ENCODE measurements around the gene BICC1.

The BICC1 gene

DNA sequence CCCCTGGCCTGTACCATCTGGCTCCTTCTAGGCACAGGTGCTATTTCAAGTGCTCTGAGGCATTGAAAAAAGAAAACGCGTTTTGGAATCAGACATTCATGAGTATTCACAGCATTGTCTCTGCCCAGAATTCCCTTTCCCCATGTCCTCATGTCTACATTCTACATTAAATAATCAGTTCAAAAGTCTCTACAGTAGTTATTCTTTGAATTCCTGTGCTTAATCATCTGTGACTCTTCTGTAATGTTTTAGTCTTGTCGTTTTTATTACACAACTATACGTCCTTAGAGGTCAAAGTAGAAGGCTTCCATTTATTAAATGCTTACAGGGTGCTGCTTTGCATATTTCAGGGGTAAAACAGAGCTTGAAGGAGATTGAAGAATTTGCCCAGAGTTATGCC is 95.7 kb downstream of the BICC1 start:
- no peak for DNase-seq

- DNase-seq, result no peak
Measured at GRCh38 chr10:58608826-58609531, 96.3 kb downstream of the BICC1 start.

DNA sequence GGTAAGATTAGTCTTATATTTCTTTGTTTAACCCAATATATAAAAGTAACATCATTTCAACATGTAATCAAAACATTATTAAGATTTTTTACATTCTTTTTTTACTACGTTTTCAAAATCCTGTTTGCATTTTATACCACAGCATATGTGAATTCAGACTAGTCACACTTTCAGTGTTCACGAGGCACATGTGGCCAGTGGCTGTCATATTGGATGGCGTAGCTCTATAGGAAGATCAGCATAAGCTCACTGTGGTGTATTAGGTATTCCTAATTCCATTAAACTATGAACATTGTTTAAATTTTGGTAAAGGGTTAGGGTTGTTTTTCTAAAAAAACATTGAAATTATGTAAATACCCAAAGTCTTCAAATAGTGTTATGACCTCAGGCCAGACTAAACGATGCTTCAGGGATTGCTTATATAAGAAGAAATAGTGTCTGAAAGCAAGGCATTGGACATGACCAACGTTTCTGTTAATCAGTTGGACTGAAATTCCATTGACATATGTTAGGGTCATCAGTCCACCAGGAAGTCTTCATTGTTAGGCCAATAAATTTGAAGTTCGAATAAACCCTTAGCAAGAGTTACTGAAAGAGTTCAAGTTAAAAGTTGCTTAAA is 97.0 kb downstream of the BICC1 start:
- DNase-seq, result no peak

- no peak for DNase-seq
Measured at GRCh38 chr10:58615237-58615935, 102.7 kb downstream of the BICC1 start.

- DNase-seq, result no peak
Measured at GRCh38 chr10:58618158-58618676, 105.5 kb downstream of the BICC1 start.

GRCh38 chr10:58621379-58622077 is 108.9 kb downstream of the BICC1 start:
- no peak for DNase-seq

GRCh38 chr10:58622246-58622645 is 109.6 kb downstream of the BICC1 start:
- no peak for DNase-seq

GRCh38 chr10:58625070-58625469 is 112.4 kb downstream of the BICC1 start:
- no peak for DNase-seq

DNA sequence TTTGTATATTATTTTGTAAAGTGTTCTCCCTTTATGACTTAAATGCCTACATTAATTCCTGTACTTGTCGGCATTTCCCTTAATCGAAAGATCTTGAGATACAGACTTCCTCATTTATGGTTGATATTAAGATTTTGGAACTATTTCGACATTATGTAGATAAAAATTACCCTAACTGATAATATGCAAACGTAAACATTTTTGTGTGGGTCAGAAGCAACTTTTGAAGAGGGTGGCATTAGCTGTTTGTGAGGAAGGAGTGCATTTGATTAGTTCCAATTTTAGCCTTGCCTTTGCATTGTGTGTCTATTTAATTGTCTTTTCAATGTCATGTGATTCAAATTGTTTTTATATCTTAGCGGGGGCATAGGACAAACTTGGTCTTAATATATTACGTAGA is 114.7 kb downstream of the BICC1 start:
- no peak for DNase-seq

- DNase-seq, result no peak
Measured at GRCh38 chr10:58631715-58632114, 119.0 kb downstream of the BICC1 start.

DNA sequence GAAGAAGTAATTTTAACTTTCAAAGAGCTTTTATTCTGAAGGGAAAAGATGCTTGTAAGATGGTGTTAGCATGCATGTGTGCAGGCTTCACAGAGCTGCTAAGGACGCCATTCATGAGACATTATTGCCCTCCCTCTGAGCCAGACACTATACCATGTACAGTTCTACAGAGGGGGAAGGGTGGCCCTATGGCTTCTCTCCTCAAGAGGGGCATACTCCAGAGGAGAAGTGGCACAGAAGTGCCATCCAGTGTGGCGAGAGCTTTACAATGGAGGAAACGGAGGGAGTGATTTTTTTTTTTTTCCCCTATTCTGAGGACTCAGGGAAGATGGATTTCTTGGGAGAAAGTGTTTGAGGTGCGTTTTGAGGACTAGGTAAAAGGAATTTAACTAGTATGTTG is 119.5 kb downstream of the BICC1 start:
- DNase-seq, result no peak

GRCh38 chr10:58637352-58637751 is 124.7 kb downstream of the BICC1 start:
- DNase-seq, result no peak

DNA sequence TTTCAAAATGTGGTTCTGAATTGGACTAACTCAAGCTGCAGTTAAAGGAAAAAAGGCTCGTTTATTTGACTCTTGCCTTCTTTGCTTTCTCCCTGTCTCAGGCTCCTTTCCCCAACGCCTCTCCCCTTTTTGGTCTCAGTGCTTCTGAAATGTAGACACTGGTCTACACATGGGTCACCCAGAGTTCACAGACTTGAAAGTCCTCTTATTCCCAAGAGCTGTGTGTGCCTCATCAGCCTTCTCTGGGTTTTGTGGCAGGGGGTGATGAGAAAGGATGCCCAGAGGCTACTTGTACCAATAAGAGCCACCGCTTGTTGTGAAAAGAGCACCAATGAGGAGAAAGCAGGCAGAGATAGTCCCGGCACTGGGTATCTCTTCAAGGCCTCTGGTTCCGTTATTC is 125.7 kb downstream of the BICC1 start:
- no peak for DNase-seq

DNA sequence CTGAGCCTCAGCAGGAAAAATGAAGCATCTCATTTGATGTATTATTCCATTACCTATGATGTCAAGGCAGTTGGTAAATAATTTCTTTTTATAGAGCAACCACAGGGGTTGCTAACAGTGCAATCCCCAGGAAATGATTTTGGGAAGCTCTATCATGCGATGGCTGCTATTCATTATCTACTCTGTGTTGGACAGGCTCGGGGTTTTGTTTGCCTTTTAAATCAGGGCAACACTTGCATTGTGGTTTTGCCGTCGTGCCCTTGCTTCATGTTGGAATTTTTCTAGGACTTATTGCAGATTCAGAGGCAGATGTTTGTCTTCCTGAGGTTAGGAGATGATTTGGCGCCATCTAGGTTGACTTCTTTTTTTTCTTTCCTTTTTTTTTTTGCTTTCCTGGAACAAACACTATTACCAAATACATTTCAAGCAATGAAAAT is 128.4 kb downstream of the BICC1 start:
- DNase-seq, result no peak

DNA sequence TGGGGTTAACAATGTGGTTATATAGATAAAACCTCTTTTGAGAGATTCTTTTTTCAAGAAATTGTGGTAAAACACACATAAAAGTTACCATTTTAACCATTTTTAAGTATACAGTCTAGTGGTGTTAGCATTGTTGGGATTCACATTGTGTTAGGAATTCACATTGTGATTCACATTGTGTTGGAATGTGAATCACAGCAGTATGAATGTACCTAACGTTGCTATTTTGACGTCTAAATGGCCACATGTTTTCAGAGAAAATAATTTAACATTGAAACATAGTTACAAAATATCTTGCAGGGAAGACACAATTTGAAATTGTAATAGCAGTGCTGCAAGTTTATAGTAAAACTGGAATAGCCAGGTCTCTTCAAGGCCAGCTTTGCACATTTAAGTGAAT is 129.0 kb downstream of the BICC1 start:
- no peak for DNase-seq

- no peak for DNase-seq
Measured at GRCh38 chr10:58642283-58642682, 129.6 kb downstream of the BICC1 start.

DNA sequence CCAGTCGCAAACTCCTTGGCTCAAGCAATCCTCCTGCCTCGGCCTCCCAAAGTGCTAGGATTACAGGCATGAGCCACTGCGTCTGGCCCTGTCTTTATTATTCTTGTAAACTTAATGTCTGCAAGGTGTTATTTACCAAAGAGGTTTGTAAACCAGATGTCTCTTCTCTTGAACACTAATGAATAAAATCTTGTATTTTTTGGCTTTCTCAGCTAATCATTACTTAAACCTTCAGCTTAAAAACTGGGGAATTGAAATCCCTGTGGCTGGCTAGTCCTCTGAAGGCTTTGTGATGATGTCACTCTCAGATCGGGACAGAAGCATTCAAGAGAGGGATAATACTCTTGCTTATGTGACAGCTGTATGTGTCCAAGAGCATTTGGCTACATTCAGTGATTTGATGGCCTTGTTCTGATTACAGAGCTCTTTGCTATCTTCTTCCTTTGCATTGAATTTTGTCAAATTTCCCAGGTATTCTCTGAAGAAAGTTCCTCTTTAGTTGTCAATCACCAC is 130.3 kb downstream of the BICC1 start:
- no peak for DNase-seq

GRCh38 chr10:58644311-58644710 is 131.6 kb downstream of the BICC1 start:
- DNase-seq, result no peak

DNA sequence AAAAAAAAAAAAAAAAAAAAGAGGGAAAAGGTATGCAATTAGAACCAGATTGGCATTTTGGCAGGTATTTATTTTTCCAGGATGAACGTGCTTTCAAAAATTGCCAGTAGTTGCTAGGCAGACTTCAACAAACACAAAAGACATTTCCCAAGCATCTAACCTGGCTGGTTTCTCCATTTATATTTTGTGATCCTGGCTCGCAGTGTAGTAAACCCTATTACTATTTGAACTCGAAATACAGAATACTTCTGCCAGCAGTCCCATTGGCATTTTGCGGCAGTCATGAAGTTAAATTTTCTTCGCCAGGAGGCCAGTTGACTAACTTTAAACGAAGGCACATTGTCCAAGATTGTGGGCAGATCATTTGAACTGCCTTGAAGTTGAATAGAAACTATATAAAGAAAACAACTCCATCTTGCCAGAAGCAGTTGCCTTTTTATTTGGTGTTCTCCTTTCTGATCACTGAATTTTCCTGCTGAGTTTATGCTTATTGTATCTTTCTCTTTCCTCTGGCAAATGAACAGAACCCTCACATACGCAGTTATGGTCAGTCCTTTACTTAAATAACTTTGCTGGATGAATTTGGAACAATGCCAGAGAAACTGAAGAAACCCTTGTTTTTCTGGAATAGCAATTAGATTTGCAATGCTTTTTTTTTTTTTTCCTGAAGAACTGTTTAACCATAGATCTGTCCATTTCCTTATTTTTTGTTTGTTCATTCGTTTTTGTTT is 132.9 kb downstream of the BICC1 start:
- DNase-seq, result no peak

GRCh38 chr10:58647376-58648112 is 134.9 kb downstream of the BICC1 start:
- no peak for DNase-seq

DNA sequence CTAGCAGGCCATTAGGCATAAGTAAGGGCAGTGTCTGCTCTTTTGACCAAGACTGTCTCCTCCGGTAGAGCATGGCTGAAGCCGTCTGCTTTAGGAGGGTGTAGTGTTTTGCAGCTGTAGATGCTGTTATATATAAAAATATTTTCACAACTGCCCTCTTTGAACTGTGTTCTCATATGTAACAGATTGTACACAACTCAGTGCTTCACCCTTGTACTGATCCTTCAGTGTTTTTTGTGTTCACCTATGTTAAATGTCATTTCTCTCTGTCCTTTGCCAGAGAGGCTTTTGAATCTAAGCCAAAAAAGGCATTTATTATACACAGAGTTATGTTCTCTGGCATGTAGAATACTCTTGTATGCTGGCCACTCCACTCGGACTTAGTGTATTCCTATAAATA is 135.5 kb downstream of the BICC1 start:
- DNase-seq, result no peak

DNA sequence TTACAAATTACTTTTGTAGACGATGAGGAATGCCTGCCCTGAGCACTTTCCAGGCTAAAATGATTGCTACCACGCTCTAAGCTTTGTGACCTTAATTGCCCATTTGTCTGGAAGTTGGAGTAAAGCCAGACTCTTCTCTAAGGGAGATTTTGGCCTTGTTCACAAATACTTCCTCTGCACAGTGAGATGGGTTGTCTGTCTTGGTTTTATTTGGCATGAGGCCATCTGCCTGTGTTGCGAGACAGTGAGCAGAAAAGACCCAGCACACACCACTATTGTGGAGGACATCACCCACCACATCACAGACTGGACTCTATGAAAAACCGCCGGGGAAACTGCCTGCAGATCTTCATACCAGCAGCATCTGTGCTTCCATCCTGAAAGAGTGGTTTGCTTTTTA is 138.4 kb downstream of the BICC1 start:
- DNase-seq, result no peak

Data from DMS79 treated with DMSO at 0.1 percent for 48 hours (cell line).